ENCODE measurements around the gene SMG9.

The SMG9 gene

DNA sequence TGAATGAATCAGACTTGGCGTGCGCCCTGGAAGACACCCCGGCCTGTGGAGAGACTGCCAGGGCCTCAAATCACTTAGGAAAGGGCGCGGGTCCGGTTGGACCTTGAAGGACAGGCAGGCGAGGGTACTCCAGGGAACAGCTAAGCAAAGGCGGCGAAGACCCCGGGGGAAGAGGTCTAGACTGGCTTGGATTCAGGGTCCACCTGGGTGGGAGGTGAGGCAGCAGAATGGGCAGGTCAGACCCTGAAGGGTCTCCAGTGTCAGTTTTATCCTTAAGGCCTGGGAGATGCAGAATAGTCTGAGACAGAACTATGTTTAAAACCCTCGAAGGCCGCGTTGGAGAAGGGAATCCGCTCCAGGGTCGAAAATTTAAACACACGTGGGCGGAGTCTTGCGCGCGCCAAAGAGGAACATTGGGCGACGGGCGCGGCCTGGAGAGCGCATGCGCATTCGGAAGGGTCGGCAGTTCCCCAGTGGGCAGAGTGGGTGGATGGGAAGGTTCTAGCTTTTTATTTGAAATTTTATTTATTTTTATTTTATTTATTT is 567 bp upstream of the SMG9 start:
- Histone ChIP-seq H3K36me3 (ENCODE audit: control insufficient read depth, insufficient read depth, low read length) (no peaks in the 10 kb centered on the region; the same call in 1 of the 2 replicates), H3K4me3 (replicated peaks; ENCODE audit: low read depth, low read length) (peak overlapping the region; percentile 69), H3K27me3 (replicated peaks; ENCODE audit: control insufficient read depth, insufficient read depth, low read length) (no peaks in the 10 kb centered on the region)
- peak; percentile 84 for DNase-seq (ENCODE audit: extremely low read depth, insufficient read length)
- TF ChIP-seq, protein P1, sequence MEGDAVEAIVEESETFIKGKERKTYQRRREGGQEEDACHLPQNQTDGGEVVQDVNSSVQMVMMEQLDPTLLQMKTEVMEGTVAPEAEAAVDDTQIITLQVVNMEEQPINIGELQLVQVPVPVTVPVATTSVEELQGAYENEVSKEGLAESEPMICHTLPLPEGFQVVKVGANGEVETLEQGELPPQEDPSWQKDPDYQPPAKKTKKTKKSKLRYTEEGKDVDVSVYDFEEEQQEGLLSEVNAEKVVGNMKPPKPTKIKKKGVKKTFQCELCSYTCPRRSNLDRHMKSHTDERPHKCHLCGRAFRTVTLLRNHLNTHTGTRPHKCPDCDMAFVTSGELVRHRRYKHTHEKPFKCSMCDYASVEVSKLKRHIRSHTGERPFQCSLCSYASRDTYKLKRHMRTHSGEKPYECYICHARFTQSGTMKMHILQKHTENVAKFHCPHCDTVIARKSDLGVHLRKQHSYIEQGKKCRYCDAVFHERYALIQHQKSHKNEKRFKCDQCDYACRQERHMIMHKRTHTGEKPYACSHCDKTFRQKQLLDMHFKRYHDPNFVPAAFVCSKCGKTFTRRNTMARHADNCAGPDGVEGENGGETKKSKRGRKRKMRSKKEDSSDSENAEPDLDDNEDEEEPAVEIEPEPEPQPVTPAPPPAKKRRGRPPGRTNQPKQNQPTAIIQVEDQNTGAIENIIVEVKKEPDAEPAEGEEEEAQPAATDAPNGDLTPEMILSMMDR (IDR thresholded peaks at IDR 0.05; ENCODE audit: insufficient read depth, low read length, poor library complexity, severe bottlenecking) = no peak

DNA sequence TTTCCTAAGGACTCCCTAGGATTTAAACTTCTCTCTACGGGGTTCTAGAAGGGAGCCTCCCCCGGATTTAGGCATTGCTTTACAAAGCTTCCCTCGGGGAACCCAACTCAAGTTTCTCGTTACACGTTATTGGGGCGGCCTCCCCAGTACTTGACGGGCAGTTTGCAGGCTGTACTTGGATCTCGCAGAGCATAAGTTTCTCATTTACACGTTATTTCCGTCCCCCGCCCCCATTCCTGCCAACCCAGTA is 584 bp downstream of the SMG9 start:
- TF ChIP-seq, protein P1 (IDR thresholded peaks at IDR 0.05; ENCODE audit: insufficient read depth, low read length, poor library complexity, severe bottlenecking) = no peak
- Histone ChIP-seq H3K27me3 (replicated peaks; ENCODE audit: control insufficient read depth, insufficient read depth, low read length) (no peaks in the 10 kb centered on the region), H3K4me3 (replicated peaks; ENCODE audit: low read depth, low read length) (peak overlapping the region; percentile 69), H3K36me3 (ENCODE audit: control insufficient read depth, insufficient read depth, low read length) (no peaks in the 10 kb centered on the region; the same call in 1 of the 2 replicates)
- DNase-seq (ENCODE audit: extremely low read depth, insufficient read length) = no peak

DNA sequence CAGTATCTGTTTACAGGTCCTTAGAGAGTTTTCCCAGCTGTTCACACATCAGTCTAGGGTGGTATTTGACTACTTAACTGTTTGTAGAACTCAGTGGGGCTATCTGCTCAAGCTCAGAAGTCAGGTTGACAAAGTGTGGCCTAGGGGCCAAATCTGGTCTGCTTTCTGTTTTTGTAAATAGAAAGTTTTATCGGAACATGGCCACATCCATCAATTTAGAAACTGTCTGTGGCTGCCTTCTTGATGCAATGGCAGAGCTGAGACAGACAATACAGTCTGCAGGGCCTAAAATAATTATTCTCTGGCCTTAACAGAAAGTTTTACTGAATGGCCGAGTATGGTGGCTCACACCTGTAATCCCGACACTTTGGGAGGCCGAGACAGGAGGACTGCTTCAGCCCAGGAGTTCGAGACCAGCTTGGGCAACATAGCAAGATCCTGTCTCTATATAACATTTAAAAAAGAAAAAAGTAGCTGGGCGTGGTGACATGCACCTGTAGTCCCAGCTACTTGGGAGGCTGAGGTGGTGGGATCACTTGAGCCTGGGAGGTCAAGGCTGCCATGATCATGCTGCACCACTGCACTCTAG is 2.4 kb downstream of the SMG9 start:
- H3K4me3 ChIP-seq (replicated peaks; ENCODE audit: low read depth, low read length) = no peak overlapping the region
- DNase-seq (ENCODE audit: extremely low read depth, insufficient read length) = no peak

DNA sequence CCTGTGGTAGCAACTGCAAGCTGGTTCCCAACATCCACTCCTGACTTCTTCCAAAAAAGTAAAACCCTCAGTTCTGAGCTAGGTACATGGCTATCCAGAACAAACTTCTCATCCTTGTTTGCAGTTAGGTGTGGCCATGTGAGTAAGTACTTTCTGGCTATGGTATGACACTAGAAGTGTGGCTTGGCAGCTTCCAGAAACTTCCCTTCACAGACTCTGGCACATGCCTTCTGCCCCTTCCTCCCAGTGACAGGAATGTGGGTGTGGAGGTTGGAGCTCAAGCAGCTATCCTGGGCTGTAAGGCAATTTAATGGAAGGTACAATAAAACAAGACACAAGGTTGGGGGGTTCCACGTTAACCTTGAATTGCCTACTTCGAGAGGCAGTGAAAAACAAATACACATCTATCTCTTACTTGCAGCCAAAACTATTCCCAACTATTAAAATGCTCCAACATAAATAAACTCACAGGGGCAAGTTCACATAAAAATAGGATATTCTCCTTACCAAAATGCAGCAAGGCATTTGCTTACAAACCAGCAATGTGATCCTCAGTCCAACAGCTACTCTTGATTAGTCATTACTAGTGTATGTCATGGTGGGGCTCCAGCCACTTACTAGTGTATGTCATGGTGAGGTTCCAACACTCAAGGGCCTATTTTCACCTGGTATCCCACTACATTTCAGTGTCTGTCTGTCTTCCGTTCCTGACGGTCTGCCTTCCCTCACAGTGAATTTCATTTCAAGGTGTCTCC is 3.1 kb downstream of the SMG9 start:
- H3K36me3 ChIP-seq (ENCODE audit: control insufficient read depth, insufficient read depth, low read length) = peaks cover 8% of the 10 kb centered on the region
- DNase-seq (ENCODE audit: extremely low read depth, insufficient read length) = no peak
- TF ChIP-seq, protein P1 (IDR thresholded peaks at IDR 0.05; ENCODE audit: insufficient read depth, low read length, poor library complexity, severe bottlenecking) = no peak
- H3K4me3 ChIP-seq (replicated peaks; ENCODE audit: low read depth, low read length) = no peak overlapping the region
- H3K27me3 ChIP-seq (replicated peaks; ENCODE audit: control insufficient read depth, insufficient read depth, low read length) = no peaks in the 10 kb centered on the region

More for the DNA sequence above, 2.4 kb downstream of the SMG9 start:
- TF ChIP-seq, protein P1 (IDR thresholded peaks at IDR 0.05; ENCODE audit: insufficient read depth, low read length, poor library complexity, severe bottlenecking) = no peak
- Histone ChIP-seq H3K27me3 (replicated peaks; ENCODE audit: control insufficient read depth, insufficient read depth, low read length) (no peaks in the 10 kb centered on the region), H3K36me3 (ENCODE audit: control insufficient read depth, insufficient read depth, low read length) (peaks cover 5% of the 10 kb centered on the region)

DNA sequence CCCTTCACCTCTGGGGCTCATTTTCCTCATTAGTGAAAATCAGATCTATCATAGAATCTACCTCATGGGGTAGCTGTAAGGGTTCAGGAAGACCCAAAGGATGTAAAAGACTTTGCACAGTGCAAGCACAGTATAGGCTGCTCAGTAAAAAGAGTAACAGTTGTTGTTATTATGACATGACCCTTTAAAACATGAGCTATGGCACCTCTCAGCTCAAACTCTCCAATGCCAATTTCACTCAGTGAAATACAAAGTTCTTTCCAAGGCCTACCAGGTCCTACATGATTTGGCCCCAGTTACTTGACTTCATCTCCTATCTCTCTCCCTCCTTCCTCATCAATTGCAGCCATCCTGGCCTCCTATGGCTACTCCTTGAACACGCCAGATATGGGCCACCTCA is 4.9 kb downstream of the SMG9 start:
- Histone ChIP-seq H3K36me3 (ENCODE audit: control insufficient read depth, insufficient read depth, low read length) (peaks cover 11% of the 10 kb centered on the region), H3K4me3 (replicated peaks; ENCODE audit: low read depth, low read length) (no peak overlapping the region), H3K27me3 (replicated peaks; ENCODE audit: control insufficient read depth, insufficient read depth, low read length) (no peaks in the 10 kb centered on the region)
- no peak for DNase-seq (ENCODE audit: extremely low read depth, insufficient read length)
- TF ChIP-seq, protein P1 (IDR thresholded peaks at IDR 0.05; ENCODE audit: insufficient read depth, low read length, poor library complexity, severe bottlenecking) = no peak
